GM10266 (cell line): ENCODE measurements around the gene POMT1.

Experiments used
- DNase-seq: peaks from one replicate; pipeline ENCODE4 v3.0.0; 2012; ENCODE audit errors: extremely low spot score
- CTCF ChIP-seq: IDR thresholded peaks from 2 replicates; pipeline ENCODE4 v1.5.1; 2012; ENCODE audit warnings: mild to moderate bottlenecking, low read depth; ENCODE audit not compliant: control insufficient read depth, insufficient read depth; ENCODE audit errors: missing control alignments

POMT1 gene

GRCh38 chr9:131528886-131529505 is 26.3 kb downstream of the POMT1 start:
- TF ChIP-seq CTCF: no peak
- peak; percentile 9 for DNase-seq

- TF ChIP-seq CTCF: no peak
- peak; percentile 28 for DNase-seq
Observed at GRCh38 chr9:131529597-131530545, 27.2 kb downstream of the POMT1 start.

GRCh38 chr9:131530546-131530919 is 27.8 kb downstream of the POMT1 start:
- no peak for TF ChIP-seq CTCF
- DNase-seq: peak; percentile 69

GRCh38 chr9:131530920-131531832 is 28.5 kb downstream of the POMT1 start, which contains the start of gene UCK1:
Gene UCK1 (minus strand): TSS chr9:131531263. CDS start chr9:131531174, 89 bp downstream.
- TF ChIP-seq CTCF: no peak
- peak; percentile 100 for DNase-seq

- DNase-seq: no peak
- TF ChIP-seq CTCF: no peak
Observed at GRCh38 chr9:131534721-131535237, 32.1 kb downstream of the POMT1 start.

GRCh38 chr9:131537946-131538345 is 35.2 kb downstream of the POMT1 start:
- TF ChIP-seq CTCF: no peak

More at GRCh38 chr9:131537946-131538345, 35.2 kb downstream of the POMT1 start:
- no peak for DNase-seq
